GM19467 (cell line): Measurements from ENCODE around the gene CADPS2.
"Not testable (repeated sequence)": the region's sequence is repeated elsewhere in the genome, so short reads cannot be mapped to it uniquely, and the experiment has no call there.

Experiments used
- ATAC-seq: cut with Tn5 transposase; IDR thresholded peaks from one replicate; pipeline ENCODE4 v1.9.1; 2021; ENCODE audit warnings: mild to moderate bottlenecking, moderate library complexity; ENCODE audit not compliant: unreplicated experiment

CADPS2 gene

GRCh38 chr7:122717356-122718089 lies 168.7 kb downstream of the CADPS2 start:
- ATAC-seq = no peak

DNA sequence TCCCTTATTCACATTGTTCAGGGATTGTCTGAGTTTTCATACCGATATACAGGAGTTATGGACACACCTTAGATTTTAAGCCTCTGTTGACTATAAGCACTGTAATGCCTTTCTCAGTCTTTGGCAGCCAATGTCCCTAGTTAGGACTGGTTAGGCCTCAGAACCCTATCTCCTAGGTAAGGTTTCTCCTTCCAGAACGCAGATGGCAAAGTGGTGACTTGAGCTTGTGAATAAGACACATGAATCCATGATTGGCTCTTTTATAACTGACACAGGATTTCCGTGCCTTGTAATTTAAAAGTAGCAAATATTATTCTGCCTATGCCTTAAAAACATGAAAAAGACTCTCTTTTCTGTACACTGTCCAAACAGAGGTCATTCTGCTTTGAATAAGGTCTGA lies 171.1 kb downstream of the CADPS2 start:
- no peak for ATAC-seq

DNA sequence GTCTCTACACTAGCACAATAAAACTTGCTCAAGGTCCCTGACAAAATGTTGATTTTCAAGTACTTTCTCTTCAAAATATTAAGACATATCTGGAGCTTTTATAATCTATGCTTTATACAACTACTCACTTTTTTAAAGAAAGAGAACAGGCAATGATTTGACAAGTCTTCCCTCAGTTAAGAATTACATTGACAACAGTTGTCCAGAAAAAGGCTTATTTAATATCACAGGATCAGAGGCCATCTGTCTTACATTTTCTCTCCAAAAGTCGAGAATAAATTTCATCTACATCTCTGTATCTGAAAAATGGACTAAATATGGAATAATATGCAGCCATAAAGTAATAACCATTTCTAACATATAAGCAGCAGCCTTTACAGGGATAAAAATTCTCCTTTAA lies 175.3 kb downstream of the CADPS2 start:
- no peak for ATAC-seq

DNA sequence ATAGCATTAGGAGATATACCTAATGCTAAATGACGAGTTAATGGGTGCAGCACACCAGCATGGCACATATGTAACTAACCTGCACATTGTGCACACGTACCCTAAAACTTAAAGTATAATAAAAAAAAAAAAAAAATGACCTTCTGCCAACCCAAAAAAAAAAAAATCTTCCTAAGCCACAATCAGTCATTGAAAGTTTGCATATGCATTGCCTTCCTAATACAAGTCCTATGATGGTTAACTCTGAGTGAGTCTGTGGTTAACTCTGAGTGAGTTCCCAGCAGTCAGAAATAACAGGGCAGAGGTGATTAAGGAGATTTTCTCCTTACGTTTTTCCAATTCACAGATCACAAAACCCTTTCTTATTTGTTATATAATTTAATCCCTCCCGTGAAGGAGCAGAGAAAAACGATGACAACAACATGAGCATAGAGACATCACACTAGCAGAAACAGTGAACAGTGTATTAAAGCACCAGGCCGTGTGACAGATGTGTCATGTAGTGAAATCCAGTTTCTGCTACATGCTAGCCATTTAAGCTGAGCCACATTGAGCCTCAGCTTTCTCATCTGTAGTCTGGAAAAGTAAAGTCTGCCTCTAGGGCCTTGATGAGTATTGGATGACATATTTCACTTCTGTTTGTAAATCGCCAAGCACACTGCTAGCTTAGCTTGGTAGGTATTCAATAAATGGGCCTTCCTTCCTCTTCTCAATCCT lies 176.2 kb downstream of the CADPS2 start:
- no peak for ATAC-seq

DNA sequence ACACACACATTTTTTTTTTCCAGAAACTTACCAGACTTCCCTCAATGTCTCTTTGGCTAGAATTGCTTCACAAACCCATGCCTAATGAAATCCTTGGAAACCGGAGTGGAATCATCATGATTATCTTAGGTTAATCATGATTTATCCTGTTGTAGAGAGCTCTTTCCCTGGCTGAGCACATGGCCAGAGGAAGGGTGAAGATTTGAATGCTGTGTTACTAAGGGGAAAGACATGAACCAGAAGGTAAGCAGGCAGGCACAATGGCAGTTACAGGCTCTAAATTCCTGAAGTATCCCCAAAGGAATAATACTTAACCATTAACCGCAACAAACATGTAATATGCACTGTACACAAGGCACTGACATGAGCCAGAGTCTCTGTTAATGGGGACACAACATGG lies 179.4 kb downstream of the CADPS2 start:
- no peak for ATAC-seq

- no peak for ATAC-seq
These were observed 183.3 kb downstream of the CADPS2 start, which contains the start of gene RNF148 for GRCh38 chr7:122702872-122703510. TSS of gene RNF148 (minus strand) at chr7:122702922. CDS start at chr7:122702750, 172 bp downstream.

GRCh38 chr7:122699017-122699416 lies 187.2 kb downstream of the CADPS2 start, which contains the start of gene RNF133:
TSS of gene RNF133 (minus strand) at chr7:122699117. CDS start at chr7:122698918, 199 bp downstream.
- ATAC-seq = no peak

GRCh38 chr7:122695816-122696215 lies 190.4 kb downstream of the CADPS2 start:
- ATAC-seq = no peak

GRCh38 chr7:122694697-122695096 lies 191.6 kb downstream of the CADPS2 start:
- ATAC-seq = no peak

- no peak for ATAC-seq
These were observed 193.4 kb downstream of the CADPS2 start for GRCh38 chr7:122692769-122693309.

GRCh38 chr7:122691569-122692235 lies 194.6 kb downstream of the CADPS2 start:
- ATAC-seq = no peak

- no peak for ATAC-seq
These were observed 196.7 kb downstream of the CADPS2 start for GRCh38 chr7:122689346-122690109.

DNA sequence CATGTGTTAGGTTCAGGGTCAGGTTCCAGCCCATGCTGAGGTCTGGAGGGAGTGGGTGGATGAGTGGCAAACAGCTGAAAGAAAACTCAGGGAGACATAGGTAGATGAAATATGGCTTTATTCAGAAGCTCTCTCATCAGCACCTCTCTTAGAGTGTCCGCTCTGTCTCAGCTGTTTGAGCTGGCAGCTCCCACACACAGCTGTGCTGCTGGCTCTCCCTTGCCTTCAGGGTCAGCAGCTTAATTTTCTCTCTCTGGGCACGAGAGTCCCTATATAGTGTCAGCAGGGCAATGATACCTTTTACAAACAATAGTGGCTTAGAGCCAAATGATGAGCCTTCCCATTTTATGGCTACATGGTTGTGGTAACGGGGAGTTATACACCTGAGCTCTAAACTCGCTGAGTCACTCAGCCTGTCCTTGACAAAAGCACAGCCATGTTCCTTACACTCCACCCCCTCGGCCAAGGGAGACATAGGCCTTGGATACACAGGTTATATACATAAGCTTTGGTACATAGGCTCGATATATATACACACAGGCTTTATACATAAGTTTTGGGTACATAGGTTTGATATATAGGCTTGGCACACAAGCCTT lies 197.8 kb downstream of the CADPS2 start:
- no peak for ATAC-seq

DNA sequence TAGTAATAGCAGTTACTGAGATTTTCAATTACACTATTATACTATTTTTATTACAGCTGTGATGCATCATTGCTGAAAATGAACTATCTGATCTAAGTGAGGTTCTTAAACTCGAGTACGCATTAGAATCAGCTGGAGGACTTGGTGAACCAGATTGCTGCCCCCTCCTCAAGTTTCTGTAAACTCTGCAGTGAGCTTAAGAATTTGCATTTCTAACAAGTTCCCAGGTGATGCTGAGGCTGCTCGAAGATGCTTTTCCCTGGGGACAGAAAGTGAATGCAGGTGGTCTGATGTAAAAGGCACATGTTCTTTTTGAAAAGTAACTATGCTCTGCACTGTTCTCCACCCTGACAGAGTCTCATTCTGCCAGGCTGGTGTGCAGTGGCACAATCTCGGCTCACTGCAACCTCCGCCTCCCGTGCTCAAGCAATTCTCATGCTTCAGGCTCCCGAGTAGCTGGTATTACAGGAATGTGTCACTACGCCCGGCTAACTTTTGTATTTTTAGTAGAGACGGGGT lies 199.8 kb downstream of the CADPS2 start:
- ATAC-seq = no peak

DNA sequence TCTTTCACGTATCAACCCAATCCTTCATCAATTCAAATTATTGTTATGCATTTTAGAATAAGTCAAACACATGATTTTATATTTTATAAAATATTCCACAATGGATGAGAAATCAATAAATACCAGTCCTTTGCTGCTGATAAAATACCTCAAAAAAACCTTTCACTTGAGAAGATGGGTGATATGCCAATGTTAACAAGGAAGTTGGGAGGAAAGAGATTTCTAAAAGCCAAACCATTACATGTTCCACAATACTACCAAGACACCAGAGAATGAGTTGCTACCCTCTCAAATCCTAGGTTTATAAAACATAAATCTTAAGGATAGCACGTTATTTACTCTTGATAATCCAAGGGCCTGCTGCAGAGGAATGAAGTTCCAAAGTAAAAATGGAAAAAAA lies 201.8 kb downstream of the CADPS2 start:
- ATAC-seq = no peak

GRCh38 chr7:122682815-122683550 lies 203.3 kb downstream of the CADPS2 start:
- no peak for ATAC-seq

- ATAC-seq = not testable (repeated sequence)
These were observed 205.1 kb downstream of the CADPS2 start for GRCh38 chr7:122681186-122681585.

DNA sequence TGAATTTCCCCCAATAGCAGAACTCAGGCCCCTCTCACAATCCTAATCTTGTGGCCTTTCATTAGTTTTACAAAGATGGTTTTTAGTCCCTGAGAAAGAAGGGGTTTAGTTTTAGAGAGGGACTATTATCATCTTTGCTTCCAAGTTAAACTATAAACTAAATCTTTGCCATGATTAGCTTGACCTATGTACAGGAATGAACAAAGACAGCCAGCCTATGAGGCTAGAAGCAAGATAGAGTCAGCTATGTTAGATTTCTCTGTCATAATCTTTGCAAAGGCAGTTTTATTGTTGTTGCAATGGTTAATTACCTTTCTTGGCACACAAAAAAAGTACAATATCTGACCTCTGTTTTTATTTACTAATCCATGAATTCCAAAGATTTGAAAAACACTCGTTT lies 206.4 kb downstream of the CADPS2 start:
- ATAC-seq = no peak

- not testable (repeated sequence) for ATAC-seq
These were observed 207.0 kb downstream of the CADPS2 start for GRCh38 chr7:122679269-122679709.
